Activated CD4-positive, alpha-beta T cell treated with anti-CD3 and anti-CD28 coated beads, Interleukin-2, Interleukin-6, amounts not matched to agents 100 ng/mL and 50 ng/mL, durations not matched to agents 16 hours and 8 hours (primary cell): ENCODE measurements around the gene ENO1.

Source experiments
- DNase-seq: peaks from one replicate; pipeline ENCODE4 v3.0.0-alpha.2; 2020

The ENO1 gene

DNA sequence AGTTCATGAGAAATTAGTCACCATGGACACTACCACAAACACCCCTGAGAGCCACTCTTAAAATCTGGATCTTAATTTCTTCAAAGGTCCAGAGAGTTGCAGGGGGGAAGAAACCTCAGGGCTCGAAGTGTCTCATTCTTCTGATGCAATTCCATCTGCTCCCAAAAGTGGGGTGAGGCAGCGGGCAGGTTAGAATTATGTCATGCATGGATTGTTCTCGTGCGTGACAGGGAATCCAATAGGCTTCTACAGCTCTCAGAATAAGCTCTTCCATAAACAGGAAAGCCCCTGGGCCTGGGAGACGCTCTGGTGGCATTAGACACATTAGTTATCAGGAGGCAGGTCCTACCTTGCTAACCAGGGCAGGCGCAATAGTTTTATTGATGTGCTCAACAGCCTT lies 8.4 kb downstream of the ENO1 start:
- no peak for DNase-seq

DNA sequence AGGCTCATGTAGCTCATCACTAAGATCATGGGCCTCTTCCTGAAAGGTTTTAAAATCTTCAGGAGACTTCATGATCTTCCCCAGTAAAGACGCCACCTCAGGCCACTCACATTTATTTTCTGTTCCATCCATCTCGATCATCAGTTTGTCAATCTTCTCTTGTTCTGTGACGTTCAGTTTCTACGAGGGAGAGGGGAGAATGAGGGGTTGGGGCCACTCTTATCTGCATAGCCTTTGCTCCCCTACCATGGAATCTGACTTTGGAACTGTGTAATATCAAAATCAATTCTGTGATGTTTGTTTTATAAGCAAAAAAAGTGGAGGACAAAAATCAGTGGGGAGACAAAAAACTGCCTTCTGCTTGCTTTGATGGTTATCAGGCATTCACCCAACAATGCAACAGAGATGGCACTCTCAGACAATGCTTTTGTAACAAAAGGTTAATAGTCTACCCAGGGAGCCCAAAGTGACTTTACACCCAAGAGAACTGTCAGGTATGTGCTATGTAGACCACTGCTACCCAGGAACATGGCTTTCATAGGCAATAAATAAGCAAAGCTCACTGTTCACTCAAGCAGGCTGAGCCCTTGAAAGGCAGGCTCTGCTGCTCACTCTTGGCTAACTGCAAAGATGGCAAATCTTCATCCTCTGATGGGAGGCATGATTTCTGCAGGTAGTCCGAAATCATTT lies 10.5 kb downstream of the ENO1 start:
- DNase-seq = no peak

DNA sequence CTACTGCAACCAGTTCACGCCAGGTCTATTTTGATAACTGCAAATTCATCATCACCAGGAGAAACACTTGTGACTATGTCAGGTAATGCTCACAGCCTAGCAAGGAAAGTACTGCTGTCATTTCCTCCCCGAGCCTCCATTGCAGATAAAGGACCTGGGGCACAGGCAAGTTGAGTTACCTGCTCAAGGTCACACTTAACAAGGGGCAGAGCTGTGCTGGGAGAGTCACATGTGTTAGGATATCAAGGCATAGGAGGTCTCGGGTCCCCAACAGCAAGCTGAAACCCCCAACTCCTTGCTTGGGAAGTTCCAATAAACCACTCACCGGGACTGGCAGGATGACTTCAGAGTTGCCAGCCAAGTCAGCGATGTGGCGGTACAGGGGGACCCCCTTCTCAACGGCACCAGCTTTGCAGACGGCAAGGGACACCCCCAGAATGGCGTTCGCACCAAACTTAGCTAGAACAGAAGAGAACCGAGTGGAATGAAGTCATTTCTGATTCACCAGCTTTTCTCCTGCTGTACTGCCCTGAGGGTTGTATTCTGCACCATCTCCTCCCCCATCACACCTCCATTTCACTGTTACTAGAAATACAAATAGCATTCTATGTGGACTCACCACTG lies 11.6 kb downstream of the ENO1 start:
- DNase-seq = peak; percentile 20

DNA sequence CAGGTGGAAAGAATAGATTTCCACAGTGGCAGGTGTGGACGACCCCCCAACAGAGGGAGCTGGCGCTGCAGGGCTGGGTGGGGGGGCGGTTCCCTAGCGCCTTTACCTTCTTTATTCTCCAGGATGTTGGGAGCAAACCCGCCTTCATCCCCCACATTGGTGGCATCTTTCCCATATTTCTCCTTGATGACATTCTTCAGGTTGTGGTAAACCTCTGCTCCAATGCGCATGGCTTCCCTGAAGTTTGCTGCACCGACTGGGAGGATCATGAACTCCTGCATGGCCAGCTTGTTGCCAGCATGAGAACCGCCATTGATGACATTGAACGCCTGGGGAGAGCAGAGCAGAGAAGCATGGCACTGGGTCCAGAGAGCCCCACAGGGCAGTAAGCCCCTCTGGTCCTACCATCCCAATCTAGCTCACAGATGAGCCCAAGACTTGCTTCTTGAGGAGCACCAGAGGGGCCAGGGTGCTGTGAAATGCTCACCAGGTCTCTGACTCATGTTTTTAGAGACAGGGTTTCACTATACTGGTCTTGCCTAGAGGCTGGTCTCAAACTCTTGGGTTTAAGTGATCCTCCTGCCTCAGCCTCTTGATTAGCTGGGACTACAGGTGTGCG lies 12.2 kb downstream of the ENO1 start:
- DNase-seq = no peak

DNA sequence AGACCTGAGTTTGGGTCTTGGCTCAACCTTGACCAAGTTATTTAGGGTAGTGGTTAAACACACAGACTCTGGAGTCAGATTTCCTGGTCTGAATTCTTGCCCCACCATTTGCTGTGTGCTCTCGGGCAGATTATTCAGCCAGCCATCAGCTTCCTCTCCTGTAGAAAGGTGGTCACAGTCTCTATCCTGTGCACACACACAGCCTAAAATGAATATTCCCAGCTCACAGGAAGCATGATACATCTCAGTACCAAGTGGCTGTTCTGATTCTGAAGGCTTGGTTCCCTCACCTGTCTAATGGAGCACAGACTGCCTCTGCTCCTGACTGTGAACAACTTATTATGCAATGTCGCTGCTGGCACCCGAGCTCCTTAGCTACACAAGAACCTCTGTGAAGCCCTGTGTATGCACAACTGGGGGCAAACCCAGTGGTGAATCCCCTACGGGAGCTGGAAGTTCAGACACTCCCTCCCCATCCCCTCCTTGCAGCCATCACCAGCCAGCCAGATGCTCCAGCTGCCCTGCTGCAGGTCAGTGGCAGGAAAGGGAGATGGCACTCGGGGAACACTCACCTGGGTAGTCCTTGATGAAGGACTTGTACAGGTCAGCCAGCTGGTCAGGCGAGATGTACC lies 13.7 kb downstream of the ENO1 start:
- no peak for DNase-seq

DNA sequence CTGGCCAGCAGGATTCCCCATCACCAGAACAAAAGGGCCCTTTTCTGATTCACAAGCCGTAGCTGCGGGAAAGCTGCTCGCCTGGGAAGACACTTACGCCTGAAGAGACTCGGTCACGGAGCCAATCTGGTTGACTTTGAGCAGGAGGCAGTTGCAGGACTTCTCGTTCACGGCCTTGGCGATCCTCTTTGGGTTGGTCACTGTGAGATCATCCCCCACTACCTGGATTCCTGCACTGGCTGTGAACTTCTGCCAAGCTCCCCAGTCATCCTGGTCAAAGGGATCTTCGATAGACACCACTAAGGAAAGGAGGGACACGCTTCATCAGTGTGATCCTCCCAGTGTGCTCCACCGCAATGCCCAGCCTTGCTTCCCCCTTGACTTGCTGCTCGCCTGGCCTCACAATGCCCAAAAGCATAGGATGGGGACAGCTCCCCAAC lies 14.7 kb downstream of the ENO1 start:
- no peak for DNase-seq

DNA sequence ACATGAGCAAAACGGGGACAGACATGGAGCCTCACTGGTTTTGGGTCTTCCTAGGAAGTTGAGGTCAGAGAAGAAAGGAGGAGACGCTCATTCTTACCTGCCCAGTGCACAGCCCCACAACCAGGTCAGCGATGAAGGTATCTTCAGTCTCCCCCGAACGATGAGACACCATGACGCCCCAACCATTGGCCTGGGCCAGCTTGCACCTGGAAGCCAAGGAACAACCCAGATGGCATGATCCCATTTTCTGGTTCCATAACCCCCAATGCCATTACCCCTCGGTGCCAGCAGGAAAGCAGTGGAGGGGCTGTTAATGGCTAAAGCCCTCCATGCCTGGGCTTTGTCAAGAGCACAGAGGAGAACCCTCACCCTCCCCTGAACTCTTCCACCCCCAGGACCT lies 15.3 kb downstream of the ENO1 start:
- DNase-seq = no peak

DNA sequence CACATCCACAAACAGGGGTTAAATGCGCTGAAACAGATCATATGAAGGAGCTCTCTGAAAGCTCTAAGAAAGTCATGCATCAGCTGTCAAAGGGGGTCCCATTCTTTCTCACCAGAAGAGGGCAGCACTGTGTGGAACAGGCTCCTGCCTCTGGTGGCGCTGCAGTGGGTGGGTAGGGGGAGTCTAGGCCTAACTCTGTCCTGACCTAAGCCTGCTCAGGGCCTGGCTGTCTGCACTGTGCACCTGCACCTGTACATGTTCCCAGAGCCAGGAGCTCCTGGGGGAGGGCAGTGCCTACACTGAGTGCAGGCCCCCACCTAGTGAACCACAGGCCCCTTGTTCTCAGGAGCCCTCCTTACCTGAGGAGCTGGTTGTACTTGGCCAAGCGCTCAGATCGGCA lies 16.0 kb downstream of the ENO1 start:
- peak; percentile 55 for DNase-seq

DNA sequence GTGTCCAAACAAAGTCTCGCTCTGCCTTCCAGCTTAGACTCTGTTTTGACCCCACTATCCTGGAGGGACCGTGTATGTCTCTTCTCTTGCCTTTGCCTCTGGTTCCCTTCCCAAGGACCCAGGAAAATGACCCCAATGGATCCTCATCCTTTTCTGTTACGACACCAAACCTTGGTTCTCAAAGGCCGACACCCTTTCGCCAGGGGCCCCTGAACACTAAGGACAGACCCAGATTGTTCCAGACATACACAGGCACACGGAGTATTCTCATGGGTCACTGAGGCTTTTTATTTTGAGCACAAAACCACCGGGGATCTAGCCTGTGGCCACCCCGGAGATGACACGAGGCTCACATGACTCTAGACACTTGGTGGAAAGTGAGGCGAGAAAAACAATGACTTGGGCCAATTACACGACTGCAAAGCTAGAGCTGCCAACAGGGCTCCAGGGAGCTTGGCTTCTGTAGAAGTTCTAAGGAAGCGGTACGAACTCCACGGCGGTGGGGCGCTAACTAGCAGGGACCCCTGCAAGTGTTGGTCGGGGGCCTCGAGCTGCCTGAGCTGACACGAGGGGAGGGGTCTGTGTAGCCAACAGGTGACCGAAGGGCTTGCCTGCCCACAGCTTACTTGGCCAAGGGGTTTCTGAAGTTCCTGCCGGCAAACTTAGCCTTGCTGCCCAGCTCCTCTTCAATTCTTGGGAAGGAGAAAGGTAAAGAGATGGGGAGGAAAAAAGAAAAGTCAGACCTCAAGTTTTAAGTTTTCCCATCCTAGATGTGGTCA lies 17.6 kb downstream of the ENO1 start:
- no peak for DNase-seq

DNA sequence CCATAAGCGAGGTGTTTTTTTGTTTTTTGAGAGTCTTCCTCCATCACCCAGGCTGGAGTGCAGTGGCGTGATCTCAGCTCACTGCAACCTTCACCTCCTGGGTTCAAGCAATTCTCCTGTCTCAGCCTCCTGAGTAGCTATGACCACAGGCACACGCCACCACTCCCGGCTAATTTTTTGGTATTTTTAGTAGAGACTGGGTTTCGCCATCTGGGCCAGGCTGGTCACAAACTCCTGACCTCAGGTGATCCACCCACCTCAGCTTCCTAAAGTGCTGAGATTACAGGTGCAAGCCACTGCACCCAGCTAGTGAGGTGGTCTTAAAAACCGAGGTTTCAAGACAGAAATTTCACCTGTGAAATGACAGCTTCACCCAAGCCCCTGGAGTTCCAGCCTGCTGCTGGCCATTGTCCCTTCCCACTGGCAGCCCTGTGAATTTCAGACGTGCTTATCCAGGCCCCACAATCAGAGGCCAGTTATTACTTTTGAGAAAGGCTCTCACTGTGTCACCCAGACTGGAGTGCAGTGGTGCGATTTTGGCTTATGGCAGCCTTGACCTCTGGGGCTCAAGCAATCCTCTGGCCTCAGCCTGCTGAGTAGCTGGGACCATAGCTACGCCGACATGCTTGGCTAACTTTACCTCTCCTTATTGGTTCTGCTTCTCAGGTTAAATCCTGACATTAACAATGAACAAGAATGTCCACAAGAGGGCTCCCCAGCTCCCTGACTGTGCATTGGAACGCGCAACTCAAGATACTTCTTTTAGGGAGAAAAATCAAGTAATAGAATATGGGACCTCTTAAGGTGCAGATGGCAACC lies 19.4 kb downstream of the ENO1 start:
- peak; percentile 70 for DNase-seq

DNA sequence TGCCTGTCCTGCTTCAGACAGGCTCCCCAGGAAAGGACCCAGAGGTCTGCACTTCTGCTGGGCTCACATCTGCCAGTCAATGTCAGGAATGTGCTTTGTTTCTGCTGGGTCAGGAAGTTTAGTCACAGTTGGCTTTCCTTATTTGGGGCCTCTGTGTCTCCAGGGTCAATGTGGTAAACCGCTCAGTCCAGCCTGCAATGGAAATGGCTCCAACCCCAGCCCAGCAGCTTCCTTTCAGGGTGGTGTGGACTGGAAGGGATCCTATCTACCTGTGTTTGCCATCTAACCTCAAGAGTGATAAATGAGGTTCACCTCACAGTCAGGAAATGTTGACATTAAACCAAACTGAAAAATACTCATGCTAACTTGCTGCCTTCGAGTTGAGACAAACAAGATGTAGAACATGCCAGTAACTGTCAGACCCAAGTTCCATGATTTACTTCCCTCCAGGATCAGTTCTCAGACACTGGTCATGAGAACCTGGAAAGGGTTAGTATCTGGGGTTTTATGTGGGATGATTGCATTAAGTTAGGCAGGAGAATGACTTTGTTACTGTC lies 20.3 kb downstream of the ENO1 start:
- DNase-seq = peak; percentile 65

DNA sequence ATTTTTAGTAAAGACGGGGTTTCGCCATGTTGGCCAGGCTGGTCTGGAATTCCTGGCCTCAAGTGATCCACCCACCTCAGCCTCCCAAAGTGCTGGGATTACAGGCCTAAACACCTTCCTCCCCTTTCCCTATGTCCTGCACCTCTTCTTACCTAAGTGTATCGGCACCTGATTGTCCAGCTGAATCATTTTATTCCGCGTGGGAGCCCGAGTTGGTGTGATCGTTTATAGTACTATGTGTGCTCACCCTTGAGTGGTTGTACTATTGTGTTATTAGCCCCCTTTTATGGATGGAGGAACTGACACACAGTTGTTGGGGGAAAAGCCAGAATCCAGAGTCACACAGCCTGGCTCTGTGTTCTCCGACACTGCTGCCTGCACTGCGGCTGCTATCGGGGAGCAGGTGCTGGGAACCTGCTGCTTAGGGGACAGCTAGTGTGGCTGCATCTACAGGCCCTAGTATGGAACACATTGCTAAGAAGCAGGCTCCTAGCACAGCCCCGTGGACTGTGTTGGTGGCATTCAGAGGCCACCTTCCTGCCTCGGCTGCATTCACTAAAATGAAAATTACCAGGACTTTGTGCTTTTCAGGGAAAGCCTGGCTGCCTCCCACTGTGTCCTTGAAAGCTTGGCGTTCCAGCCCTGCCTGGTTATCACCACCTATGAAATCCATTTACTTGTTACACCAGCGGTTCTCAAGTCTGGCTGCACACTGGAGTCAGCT lies 21.6 kb downstream of the ENO1 start:
- no peak for DNase-seq

DNA sequence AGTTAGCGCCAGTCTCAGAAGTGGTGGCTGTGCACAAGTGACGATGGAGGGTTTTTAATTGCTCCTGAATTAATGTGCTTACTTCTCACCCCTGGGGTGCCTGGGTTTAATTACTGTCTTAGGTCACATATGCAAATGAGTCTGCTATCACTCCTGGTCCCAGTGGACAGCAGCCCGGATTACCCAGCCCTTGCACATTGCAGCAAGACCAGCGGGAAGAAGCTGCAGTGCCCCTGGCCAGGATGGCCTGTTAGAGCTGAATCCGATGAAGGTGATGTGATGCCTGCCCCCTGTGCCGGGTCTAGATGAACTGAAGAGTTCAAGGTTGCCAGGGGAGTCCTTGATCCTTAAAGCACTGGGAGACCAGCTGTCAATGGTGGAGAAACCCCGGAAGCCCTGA lies 24.2 kb downstream of the ENO1 start:
- DNase-seq = no peak

DNA sequence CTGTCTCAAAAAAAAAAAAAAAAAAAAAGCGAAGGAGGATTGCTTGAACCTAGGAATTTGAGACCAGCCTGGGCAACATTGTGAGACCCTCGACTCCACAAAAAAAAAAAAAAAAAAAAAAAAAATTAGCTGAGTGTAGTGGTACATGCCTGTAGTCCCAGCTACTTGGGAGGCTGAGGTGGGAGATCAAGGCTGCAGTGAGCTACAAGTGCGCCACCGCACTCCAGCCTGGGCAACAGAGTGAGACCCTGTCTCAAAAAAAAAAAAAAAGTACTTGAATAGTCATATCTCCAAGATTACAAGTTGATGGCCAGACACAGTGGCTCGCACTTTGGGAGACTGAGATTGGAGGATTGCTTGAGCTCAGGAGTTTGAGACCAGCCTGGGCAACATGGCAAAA lies 27.4 kb downstream of the ENO1 start:
- DNase-seq = no peak

DNA sequence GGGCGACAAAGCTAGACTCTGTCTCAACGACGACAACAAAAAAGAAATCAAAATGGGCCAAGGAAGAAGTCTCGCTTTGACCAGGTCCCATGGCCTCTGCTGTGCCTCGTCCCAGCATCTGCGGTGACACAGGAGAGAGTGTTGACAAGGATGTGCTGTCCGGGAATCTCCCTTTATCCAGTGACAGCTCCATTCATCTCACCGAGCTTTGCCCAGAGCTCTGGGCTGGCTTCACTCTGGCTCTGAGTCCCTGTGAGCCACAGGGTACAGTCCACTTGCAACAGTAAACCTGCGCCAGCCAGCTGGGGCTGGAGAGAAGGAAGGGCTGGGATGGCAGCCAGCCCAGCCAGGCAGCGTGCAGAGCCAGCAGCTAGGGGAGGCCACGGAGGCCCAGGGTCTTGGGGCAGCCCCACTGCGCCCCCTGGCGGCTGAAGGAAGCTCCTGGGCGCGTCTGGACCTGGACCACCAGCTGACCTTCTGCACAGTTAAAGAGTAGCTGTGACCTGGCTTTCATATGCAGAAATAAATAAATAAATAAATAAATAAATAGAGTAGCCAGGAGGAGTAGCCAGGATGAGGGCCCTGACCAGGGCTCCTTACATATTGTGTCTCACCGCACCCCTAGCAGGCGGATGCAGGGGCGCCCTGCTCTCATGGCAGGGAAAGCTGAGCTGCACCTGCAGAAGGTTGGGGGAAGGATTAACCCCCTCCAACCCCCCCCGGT lies 29.7 kb downstream of the ENO1 start:
- DNase-seq = peak; percentile 83

DNA sequence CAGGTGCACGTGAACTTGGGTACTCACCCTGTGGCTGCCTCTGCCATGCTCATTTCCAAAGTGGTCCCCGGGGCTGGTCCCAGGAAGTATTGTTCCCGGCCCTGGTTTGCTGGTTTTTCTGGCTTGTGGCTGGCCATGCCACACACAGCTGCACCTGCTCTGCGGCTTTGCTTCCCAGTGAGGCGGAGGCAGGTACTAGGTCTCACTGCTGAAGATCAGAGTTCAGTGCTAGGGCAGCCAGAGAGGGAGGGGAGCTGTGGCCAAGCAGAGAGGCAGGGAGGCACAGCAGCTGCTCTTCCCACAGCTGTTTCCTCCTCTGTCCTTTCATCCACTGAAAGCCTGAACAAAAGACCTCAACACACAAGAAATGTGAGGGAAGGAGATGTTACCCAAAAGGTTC lies 30.5 kb downstream of the ENO1 start:
- DNase-seq = no peak

DNA sequence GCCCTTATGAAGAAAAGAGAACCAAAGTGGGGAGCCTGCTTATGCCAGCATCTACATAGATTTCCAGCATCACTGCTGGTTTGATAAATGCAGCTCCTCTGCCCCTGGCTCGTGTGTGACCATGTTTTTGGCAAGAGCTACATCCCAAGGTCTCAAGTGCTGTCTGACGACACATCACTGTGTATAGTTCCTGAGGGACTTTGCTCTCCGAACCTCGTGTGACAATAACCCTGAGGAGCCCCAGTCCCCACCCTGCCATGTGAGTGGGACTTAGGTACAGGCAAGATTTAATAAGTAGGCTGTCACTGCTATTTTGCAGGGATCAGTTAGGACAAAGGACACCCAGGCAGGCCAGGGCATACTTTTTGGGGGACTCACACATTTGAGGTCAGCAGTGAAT lies 32.2 kb downstream of the ENO1 start:
- no peak for DNase-seq

DNA sequence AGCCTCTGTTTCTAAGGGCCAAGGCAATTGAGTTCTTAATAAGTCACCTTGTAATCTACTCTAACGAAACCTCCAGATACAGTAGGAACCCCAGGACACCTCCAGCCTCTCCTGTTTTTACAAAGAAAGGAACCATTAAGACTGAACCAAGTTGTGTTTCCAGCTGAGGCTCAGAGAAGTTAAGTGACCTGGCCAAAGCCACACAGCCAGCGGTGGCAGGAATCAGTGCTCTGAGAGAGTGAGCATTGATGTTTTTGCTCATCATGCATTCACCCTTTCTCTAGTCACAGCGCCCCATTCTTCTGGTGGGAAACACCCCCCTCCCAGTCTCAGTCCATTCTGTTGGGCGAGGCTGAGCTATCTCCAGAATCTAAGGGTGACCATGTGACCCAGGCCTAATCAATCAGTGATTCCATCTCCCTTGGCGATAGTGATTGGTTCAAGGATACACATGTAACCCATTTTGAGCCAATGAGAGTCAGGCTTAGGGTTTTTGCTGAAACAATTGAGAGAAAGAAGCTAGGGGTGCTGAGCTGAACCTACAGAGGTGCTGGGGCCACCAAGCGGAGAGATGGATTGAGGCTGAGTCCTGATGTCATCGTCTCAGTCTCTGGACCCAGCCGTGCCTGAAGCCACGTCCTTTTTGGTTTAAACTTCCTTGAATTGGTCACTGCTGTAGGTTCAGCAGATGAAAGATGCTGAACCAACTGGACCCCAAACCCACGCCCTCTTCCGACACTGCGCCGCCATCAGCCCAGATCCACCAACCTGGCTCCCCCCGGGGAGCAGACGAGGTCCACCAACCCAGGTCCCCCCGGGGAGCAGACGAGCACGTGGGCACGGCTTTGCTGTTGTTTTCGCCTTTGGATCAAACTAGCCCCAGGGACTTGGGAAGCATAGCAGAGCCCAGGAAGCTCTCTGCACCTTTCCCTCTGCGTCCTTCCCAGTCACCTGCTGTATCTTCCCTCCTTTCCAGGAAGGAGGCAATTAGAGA lies 33.1 kb downstream of the ENO1 start:
- DNase-seq = no peak

DNA sequence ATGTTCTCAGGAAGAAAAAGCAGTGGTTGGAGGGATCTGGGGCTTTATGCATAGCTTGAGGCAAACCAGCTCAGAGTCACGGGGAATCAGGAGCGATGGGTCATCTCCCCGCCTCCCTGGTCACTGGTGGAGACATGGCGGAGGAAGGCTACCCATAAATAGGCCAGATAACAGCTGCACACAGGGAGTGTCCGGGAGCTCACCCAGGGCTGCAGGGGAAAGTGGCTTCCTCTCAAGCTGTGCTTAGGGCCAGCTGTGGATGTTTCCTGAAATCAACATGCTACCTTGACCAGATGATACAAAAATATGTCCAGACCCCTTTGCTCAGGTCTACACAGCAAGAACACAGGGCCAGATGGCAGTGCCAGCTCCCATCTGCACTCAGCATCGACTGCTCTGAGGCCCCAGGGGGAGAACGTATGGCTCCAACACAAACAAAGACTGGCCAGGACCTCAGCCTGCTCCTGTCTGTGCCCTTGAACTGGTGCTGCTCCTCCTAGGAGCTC lies 33.9 kb downstream of the ENO1 start:
- no peak for DNase-seq
